IMR-90 (cell line): ENCODE measurements around the gene CUBN. TPM values are rescaled to one million over a fixed set of nuclear protein-coding genes. Genes with fewer than 3 reads are reported as not detected.

Source experiments
- ATAC-seq: fragments of 200-7000 bp; cut with Tn5 transposase; 2 replicates; pipeline ENCODE4 v1.9.1; 2020; ENCODE audit warnings: low read depth, mild to moderate bottlenecking, moderate library complexity
- BruUV-seq: library from RNA; stranded (reverse); fragments of 400-500 nt; replicated peaks from 2 replicates; lab custom pipeline; 2021; lab: Mats Ljungman, UMichigan
- CTCF ChIA-PET: fragments of 300-600 bp; formaldehyde crosslinking; extraction: SDS; loops from one replicate; lab custom pipeline; 2021; ENCODE audit warnings: antibody characterized with exemption; lab: Yijun Ruan, JAX
- POLR2A ChIA-PET: fragments of 300-600 bp; sonication (Branson Sonifier 250); formaldehyde crosslinking; loops from one replicate; lab custom pipeline; 2022; ENCODE audit warnings: antibody characterized with exemption; ENCODE audit not compliant: unreplicated experiment; lab: Charles Lee
- DNase-seq: peaks from one replicate; pipeline ENCODE4 v3.0.0; 2013
- H2AFZ ChIP-seq: replicated peaks from 2 replicates; pipeline ENCODE3; 2013; ENCODE audit warnings: low read length, mild to moderate bottlenecking; ENCODE audit not compliant: poor library complexity
- H2AK5ac ChIP-seq: 2 replicates; pipeline ENCODE4 v1.6.1; 2013; ENCODE audit warnings: low read depth, low read length, inconsistent platforms
- H2AK9ac ChIP-seq: replicated peaks from 2 replicates; pipeline ENCODE3; 2013; ENCODE audit warnings: mild to moderate bottlenecking, low read depth, low read length, moderate library complexity; ENCODE audit not compliant: poor library complexity
- H2BK120ac ChIP-seq: 2 replicates; pipeline ENCODE4 v1.6.1; 2013; ENCODE audit warnings: low read depth, low read length, inconsistent platforms
- H2BK15ac ChIP-seq: 3 replicates; pipeline ENCODE4 v1.6.1; 2013; ENCODE audit warnings: low read depth, low read length, inconsistent platforms
- H2BK20ac ChIP-seq: 2 replicates; pipeline ENCODE4 v1.6.1; 2013; ENCODE audit warnings: low read depth, mild to moderate bottlenecking, inconsistent platforms, low read length, moderate library complexity
- H2BK5ac ChIP-seq: 2 replicates; pipeline ENCODE4 v1.6.1; 2013; ENCODE audit warnings: mild to moderate bottlenecking, low read depth, low read length, inconsistent platforms; ENCODE audit not compliant: poor library complexity, severe bottlenecking
- H3K14ac ChIP-seq: replicated peaks from 2 replicates; pipeline ENCODE4 v1.6.1; 2013; ENCODE audit warnings: low read depth, low read length, inconsistent platforms
- H3K18ac ChIP-seq: 2 replicates; pipeline ENCODE4 v1.6.1; 2013; ENCODE audit warnings: low read depth, low read length, control low read depth
- H3K23ac ChIP-seq: 2 replicates; pipeline ENCODE4 v1.6.1; 2013; ENCODE audit warnings: low read depth, low read length, inconsistent platforms
- H3K27ac ChIP-seq: 2 replicates; pipeline ENCODE4 v1.5.1; 2013; ENCODE audit warnings: mild to moderate bottlenecking, control low read depth, low read length; ENCODE audit not compliant: insufficient read depth
- H3K27me3 ChIP-seq: 2 replicates; pipeline ENCODE4 v1.6.1; 2013; ENCODE audit warnings: low read length; ENCODE audit not compliant: control insufficient read depth, insufficient read depth
- H3K36me3 ChIP-seq: 2 replicates; pipeline ENCODE4 v1.6.1; 2013; ENCODE audit warnings: low read length, mixed read lengths; ENCODE audit not compliant: control insufficient read depth, insufficient read depth
- H3K4ac ChIP-seq: 2 replicates; pipeline ENCODE4 v1.6.1; 2013; ENCODE audit warnings: low read depth, low read length, inconsistent platforms
- H3K4me1 ChIP-seq: 2 replicates; pipeline ENCODE4 v1.6.1; 2013; ENCODE audit warnings: low read length, mixed read lengths; ENCODE audit not compliant: control insufficient read depth, insufficient read depth
- H3K4me2 ChIP-seq: 2 replicates; pipeline ENCODE4 v1.6.1; 2013; ENCODE audit warnings: low read depth, mild to moderate bottlenecking, control low read depth, low read length, moderate library complexity
- H3K4me3 ChIP-seq: 2 replicates; pipeline ENCODE4 v1.5.1; 2013; ENCODE audit warnings: low read depth, mild to moderate bottlenecking, control low read depth, low read length, moderate library complexity; ENCODE audit not compliant: insufficient read depth
- H3K56ac ChIP-seq: 2 replicates; pipeline ENCODE4 v1.6.1; 2013; ENCODE audit warnings: low read length, inconsistent platforms; ENCODE audit not compliant: insufficient read depth; ENCODE audit errors: extremely low read depth
- H3K79me1 ChIP-seq, 2 experiments: 2 replicates each; pipeline ENCODE4 v1.6.1; 2013; ENCODE audit warnings: low read length in 2 of 2, inconsistent platforms in 1 of 2, low read depth in 1 of 2
- H3K9ac ChIP-seq: 2 replicates; pipeline ENCODE4 v1.6.1; 2013; ENCODE audit warnings: low read depth, low read length, control low read depth
- H3K9me1 ChIP-seq: 2 replicates; pipeline ENCODE4 v1.6.1; 2013; ENCODE audit warnings: low read length, inconsistent platforms; ENCODE audit not compliant: insufficient read depth
- H3K9me3 ChIP-seq: 2 replicates; pipeline ENCODE4 v1.6.1; 2013; ENCODE audit warnings: low read length; ENCODE audit not compliant: control insufficient read depth, insufficient read depth
- H4K20me1 ChIP-seq: 2 replicates; pipeline ENCODE4 v1.6.1; 2013; ENCODE audit warnings: low read length, inconsistent platforms; ENCODE audit not compliant: insufficient read depth
- H4K5ac ChIP-seq: 2 replicates; pipeline ENCODE4 v1.6.1; 2013; ENCODE audit warnings: mild to moderate bottlenecking, low read depth, low read length, control low read depth
- H4K8ac ChIP-seq, 2 experiments: 2 replicates each; pipeline ENCODE4 v1.6.1; 2013; ENCODE audit warnings: low read depth in 2 of 2, low read length in 2 of 2, control low read depth in 1 of 2, inconsistent platforms in 1 of 2
- H4K91ac ChIP-seq: 2 replicates; pipeline ENCODE4 v1.6.1; 2013; ENCODE audit warnings: low read depth, low read length, inconsistent platforms; ENCODE audit not compliant: insufficient read depth
- BHLHE40 ChIP-seq: fragments of 150-350 bp; IDR thresholded peaks from 2 replicates; pipeline ENCODE4 v1.6.1; 2016; ENCODE audit warnings: mild to moderate bottlenecking, low read depth, low read length
- CEBPB ChIP-seq: IDR thresholded peaks from 2 replicates; pipeline ENCODE4 v1.6.1; 2012; ENCODE audit warnings: low read depth, low read length, improper control_type of control experiment
- CHD1 ChIP-seq: IDR thresholded peaks from 2 replicates; pipeline ENCODE4 v1.6.1; 2012; ENCODE audit warnings: low read depth, low read length, improper control_type of control experiment
- FOS ChIP-seq: fragments of 150-350 bp; IDR thresholded peaks from 2 replicates; pipeline ENCODE4 v1.6.1; 2016; ENCODE audit warnings: low read depth, low read length
- MAFK ChIP-seq: IDR thresholded peaks from 2 replicates; pipeline ENCODE4 v1.6.1; 2012; ENCODE audit warnings: low read depth, low read length, improper control_type of control experiment
- MAZ ChIP-seq: IDR thresholded peaks from 2 replicates; pipeline ENCODE4 v1.6.1; 2012; ENCODE audit warnings: low read depth, mild to moderate bottlenecking, low read length, improper control_type of control experiment, moderate library complexity, borderline replicate concordance
- MXI1 ChIP-seq: IDR thresholded peaks from 2 replicates; pipeline ENCODE4 v1.6.1; 2012; ENCODE audit warnings: low read depth, mild to moderate bottlenecking, low read length, moderate library complexity, borderline replicate concordance
- NFE2L2 ChIP-seq: fragments of 150-350 bp; IDR thresholded peaks from 2 replicates; pipeline ENCODE4 v1.6.1; 2016; ENCODE audit warnings: low read depth, mild to moderate bottlenecking, low read length
- POLR2A ChIP-seq: IDR thresholded peaks from 2 replicates; pipeline ENCODE4 v1.6.1; 2012; ENCODE audit warnings: mild to moderate bottlenecking, low read depth, low read length
- RAD21 ChIP-seq: IDR thresholded peaks from 2 replicates; pipeline ENCODE4 v1.6.1; 2012; ENCODE audit warnings: low read length, improper control_type of control experiment
- RCOR1 ChIP-seq: IDR thresholded peaks from 2 replicates; pipeline ENCODE4 v1.6.1; 2012; ENCODE audit warnings: mild to moderate bottlenecking, low read length, improper control_type of control experiment; ENCODE audit not compliant: insufficient replicate concordance
- RFX5 ChIP-seq: IDR thresholded peaks from 2 replicates; pipeline ENCODE4 v1.8.0; 2012; ENCODE audit warnings: low read depth, mild to moderate bottlenecking, low read length, moderate library complexity
- SMC3 ChIP-seq: fragments of 150-350 bp; IDR thresholded peaks from 2 replicates; pipeline ENCODE4 v1.6.1; 2016; ENCODE audit warnings: low read depth, mild to moderate bottlenecking, antibody characterized with exemption, low read length, moderate library complexity
- WGBS, 2 experiments: methylation state at CpG; one replicate each; pipeline versions ENCODE4 v1.1.5 to v1.1.7; 2013; ENCODE audit warnings: missing lambda C conversion rate in 2 of 2; ENCODE audit not compliant: insufficient read length in 1 of 2; ENCODE audit errors: extremely low coverage in 2 of 2; 5-methylcytosine and 5-hydroxymethylcytosine counted together
- dilution Hi-C: fragments of 300-500 bp; cut with HindIII; formaldehyde crosslinking; loops from one replicate; pipeline ENCODE4 v1.14.3; 2018; ENCODE audit warnings: low sequenced_read_pairs; ENCODE audit not compliant: unreplicated experiment
- in situ Hi-C: fragments of 300-500 bp; cut with MboI; formaldehyde crosslinking; loops from 3 replicates; pipeline ENCODE4 v1.14.3; 2019; ENCODE audit warnings: low sequenced_read_pairs, inconsistent platforms, mixed read lengths
- intact Hi-C: fragments of 100-400 bp; cut with micrococcal nuclease; formaldehyde crosslinking; loops from 2 replicates; pipeline ENCODE4 v1.10.0; 2022
- polyA plus RNA-seq, 3 experiments: library from polyadenylated mRNA; depleted of rRNA; stranded (reverse); fragments of >200 nt; gene quantifications; 2 replicates each; pipeline ENCODE4 v1.2.3, GENCODE V29; 2012; ENCODE audit warnings: low replicate concordance in 1 of 3
- total RNA-seq: library from RNA; depleted of rRNA; stranded (reverse); fragments of >200 nt; gene quantifications from 2 replicates; pipeline ENCODE4 v1.2.3, GENCODE V29; 2012
- TF ChIP-seq, protein P1 (sequence below): fragments of 150-350 bp; IDR thresholded peaks from 2 replicates; pipeline ENCODE4 v1.6.1; 2017; ENCODE audit warnings: mild to moderate bottlenecking, antibody characterized with exemption, low read length, low read depth
- TF ChIP-seq, protein P2 (sequence below): conservative IDR thresholded peaks from 2 replicates; pipeline ENCODE4 v1.5.1; 2012; ENCODE audit warnings: mild to moderate bottlenecking, low read depth, low read length, improper control_type of control experiment
- TF ChIP-seq, protein P3 (sequence below): fragments of 150-350 bp; IDR thresholded peaks from 2 replicates; pipeline ENCODE4 v1.6.1; 2016; ENCODE audit warnings: low read depth, mild to moderate bottlenecking, low read length, moderate library complexity, borderline replicate concordance

Gene CUBN
- total and polyA plus RNA-seq, 2 of the 4 experiments (the other 2 are of a cell fraction): 0.19 to 0.54 TPM

DNA sequence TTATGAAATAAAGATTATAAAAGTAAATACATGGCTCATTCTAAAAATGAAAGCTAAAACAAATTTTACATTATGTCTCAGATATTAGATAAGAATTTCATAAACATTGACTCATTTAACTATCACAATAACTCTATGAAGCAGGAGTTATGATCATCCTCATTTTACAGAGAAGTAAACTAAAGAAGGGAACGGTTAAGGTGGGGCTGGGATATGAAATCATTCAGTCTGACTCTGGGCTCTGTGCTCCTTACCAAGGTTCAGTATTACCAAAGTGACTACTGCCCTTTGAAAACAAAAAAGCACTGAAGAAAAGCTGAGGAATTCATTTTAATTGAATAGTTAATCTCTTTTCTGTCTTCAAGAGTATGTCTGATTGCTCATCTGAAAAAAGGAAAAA lies 22.1 kb upstream of the CUBN start:
- H2AK5ac ChIP-seq: no peak overlapping the region
- H3K18ac ChIP-seq: no peak overlapping the region
- no peaks in the 10 kb centered on the region for H3K27me3 ChIP-seq
- BruUV-seq: no TSS peak
- H3K14ac ChIP-seq: no peak overlapping the region
- H3K4me3 ChIP-seq: no peak overlapping the region
- H3K56ac ChIP-seq: no peak overlapping the region
- peaks cover 8% of the 10 kb centered on the region for H3K4me1 ChIP-seq
- no peak overlapping the region for H2BK20ac ChIP-seq
- peaks cover 2% of the 10 kb centered on the region; the same call in 1 of the 2 replicates for H3K36me3 ChIP-seq
- no CpG with 5 or more reads among the region's 1 CpG for WGBS, 2 experiments
- TF ChIP-seq RCOR1 (no peak), POLR2A (no peak), BHLHE40 (no peak), SMC3 (no peak), NFE2L2 (no peak), CHD1 (no peak), MAZ (no peak), CEBPB (no peak), MAFK (no peak), MXI1 (no peak), RAD21 (no peak), FOS (no peak), RFX5 (no peak)
- TF ChIP-seq, protein P1, sequence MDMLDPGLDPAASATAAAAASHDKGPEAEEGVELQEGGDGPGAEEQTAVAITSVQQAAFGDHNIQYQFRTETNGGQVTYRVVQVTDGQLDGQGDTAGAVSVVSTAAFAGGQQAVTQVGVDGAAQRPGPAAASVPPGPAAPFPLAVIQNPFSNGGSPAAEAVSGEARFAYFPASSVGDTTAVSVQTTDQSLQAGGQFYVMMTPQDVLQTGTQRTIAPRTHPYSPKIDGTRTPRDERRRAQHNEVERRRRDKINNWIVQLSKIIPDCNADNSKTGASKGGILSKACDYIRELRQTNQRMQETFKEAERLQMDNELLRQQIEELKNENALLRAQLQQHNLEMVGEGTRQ: no peak
- TF ChIP-seq, protein P2, sequence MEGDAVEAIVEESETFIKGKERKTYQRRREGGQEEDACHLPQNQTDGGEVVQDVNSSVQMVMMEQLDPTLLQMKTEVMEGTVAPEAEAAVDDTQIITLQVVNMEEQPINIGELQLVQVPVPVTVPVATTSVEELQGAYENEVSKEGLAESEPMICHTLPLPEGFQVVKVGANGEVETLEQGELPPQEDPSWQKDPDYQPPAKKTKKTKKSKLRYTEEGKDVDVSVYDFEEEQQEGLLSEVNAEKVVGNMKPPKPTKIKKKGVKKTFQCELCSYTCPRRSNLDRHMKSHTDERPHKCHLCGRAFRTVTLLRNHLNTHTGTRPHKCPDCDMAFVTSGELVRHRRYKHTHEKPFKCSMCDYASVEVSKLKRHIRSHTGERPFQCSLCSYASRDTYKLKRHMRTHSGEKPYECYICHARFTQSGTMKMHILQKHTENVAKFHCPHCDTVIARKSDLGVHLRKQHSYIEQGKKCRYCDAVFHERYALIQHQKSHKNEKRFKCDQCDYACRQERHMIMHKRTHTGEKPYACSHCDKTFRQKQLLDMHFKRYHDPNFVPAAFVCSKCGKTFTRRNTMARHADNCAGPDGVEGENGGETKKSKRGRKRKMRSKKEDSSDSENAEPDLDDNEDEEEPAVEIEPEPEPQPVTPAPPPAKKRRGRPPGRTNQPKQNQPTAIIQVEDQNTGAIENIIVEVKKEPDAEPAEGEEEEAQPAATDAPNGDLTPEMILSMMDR: no peak
- TF ChIP-seq, protein P3, sequence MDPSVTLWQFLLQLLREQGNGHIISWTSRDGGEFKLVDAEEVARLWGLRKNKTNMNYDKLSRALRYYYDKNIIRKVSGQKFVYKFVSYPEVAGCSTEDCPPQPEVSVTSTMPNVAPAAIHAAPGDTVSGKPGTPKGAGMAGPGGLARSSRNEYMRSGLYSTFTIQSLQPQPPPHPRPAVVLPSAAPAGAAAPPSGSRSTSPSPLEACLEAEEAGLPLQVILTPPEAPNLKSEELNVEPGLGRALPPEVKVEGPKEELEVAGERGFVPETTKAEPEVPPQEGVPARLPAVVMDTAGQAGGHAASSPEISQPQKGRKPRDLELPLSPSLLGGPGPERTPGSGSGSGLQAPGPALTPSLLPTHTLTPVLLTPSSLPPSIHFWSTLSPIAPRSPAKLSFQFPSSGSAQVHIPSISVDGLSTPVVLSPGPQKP: no peak
- no peak overlapping the region for H4K91ac ChIP-seq
- no peak overlapping the region for H2AFZ ChIP-seq
- H2BK5ac ChIP-seq: no peak overlapping the region
- DNase-seq (no peak), ATAC-seq (peak; percentile 32; the same call in 1 of the 2 replicates)
- H4K5ac ChIP-seq: no peak overlapping the region
- no peak overlapping the region for H3K4ac ChIP-seq
- CTCF ChIA-PET: interaction anchor here (1.6 kb wide), 1 partner anchor 8 kb away, joined by 3 read pairs; no protein-coding TSS in a partner anchor
- H3K9me3 ChIP-seq: no peaks in the 10 kb centered on the region
- H3K27ac ChIP-seq: no peak overlapping the region
- no peaks in the 10 kb centered on the region; a peak in 2 of 4 replicates for H3K79me1 ChIP-seq
- no peak overlapping the region for H2AK9ac ChIP-seq
- no peak overlapping the region for H3K23ac ChIP-seq
- H4K8ac ChIP-seq: no peak overlapping the region
- POLR2A ChIA-PET: interaction anchor here (0.7 kb wide), 1 partner anchor 183 kb away, joined by 3 read pairs; no protein-coding TSS in a partner anchor
- dilution Hi-C loops: no loop called here
- intact Hi-C loops: no loop called here
- peaks cover 6% of the 10 kb centered on the region for H3K9me1 ChIP-seq
- in situ Hi-C loops: no loop called here
- H3K4me2 ChIP-seq: no peak overlapping the region
- H2BK120ac ChIP-seq: no peak overlapping the region
- no peak overlapping the region for H3K9ac ChIP-seq
- no peak overlapping the region for H2BK15ac ChIP-seq
- no peaks in the 10 kb centered on the region for H4K20me1 ChIP-seq
